BLaER1 treated with 17β-estradiol and CSF1 and Interleukin-3, amounts not matched to agents 10 nM and 100 nM (cell line): ENCODE data around the gene EMID1.

Source experiments
- H3K27ac ChIP-seq, 11 experiments: shearing (Covaris generic); formaldehyde crosslinking; 2 replicates each; pipeline ENCODE4 v1.8.1; 2022
- H3K27me3 ChIP-seq, 11 experiments: shearing (Covaris generic); formaldehyde crosslinking; 2 replicates each; pipeline ENCODE4 v1.8.1; 2022
- H3K36me3 ChIP-seq, 11 experiments: shearing (Covaris generic); formaldehyde crosslinking; 2 replicates each; pipeline ENCODE4 v1.8.1; 2022
- H3K4me1 ChIP-seq, 10 experiments: shearing (Covaris generic); formaldehyde crosslinking; 2 replicates each; pipeline ENCODE4 v1.8.1; 2022
- H3K4me2 ChIP-seq, 11 experiments: shearing (Covaris generic); formaldehyde crosslinking; 2 replicates each; pipeline ENCODE4 v1.8.1; 2022
- H3K4me3 ChIP-seq, 10 experiments: shearing (Covaris generic); formaldehyde crosslinking; 2 replicates each; pipeline ENCODE4 v1.8.1; 2022
- H3K9ac ChIP-seq, 11 experiments: shearing (Covaris generic); formaldehyde crosslinking; 2 replicates each; pipeline ENCODE4 v1.8.1; 2022
- H3K9me3 ChIP-seq, 11 experiments: shearing (Covaris generic); formaldehyde crosslinking; replicated peaks in 1 of 11; 2 replicates each; pipeline ENCODE4 v1.8.1; 2022
- H4K20me1 ChIP-seq, 11 experiments: shearing (Covaris generic); formaldehyde crosslinking; 2 replicates each; pipeline ENCODE4 v1.8.1; 2022
- Cebpa-rat ChIP-seq, 11 experiments: shearing (Covaris generic); IDR thresholded peaks; 2 replicates each; pipeline ENCODE4 v1.8.1; 2022

The EMID1 gene

GRCh38 chr22:29265305-29265704 lies 59.6 kb downstream of the EMID1 start:
- Histone ChIP-seq H3K9ac (no peak overlapping the region; a peak in 2 of 22 replicates), H4K20me1 (peaks cover 19 to 59% (median 43%) of the 10 kb centered on the region in 11 experiments), H3K4me3 (no peak overlapping the region), H3K36me3 (peaks cover 21 to 47% (median 37%) of the 10 kb centered on the region in 11 experiments; a peak in 21 of 22 replicates), H3K9me3 (no peaks in the 10 kb centered on the region), H3K27me3 (no peaks in the 10 kb centered on the region), H3K4me2 (peak overlapping the region in 8 of 11 experiments; percentile 38 to 99 (median 97); a peak in 9 of 22 replicates), H3K4me1 (peaks cover 31 to 55% (median 50%) of the 10 kb centered on the region in 10 experiments), H3K27ac (no peak overlapping the region)
- TF ChIP-seq Cebpa-rat (IDR thresholded peaks at IDR 0.05): no peak

- peaks cover 26 to 59% (median 45%) of the 10 kb centered on the region in 11 experiments for H4K20me1 ChIP-seq
- peak overlapping the region in 1 of 11 experiments; percentile 100; a peak in 1 of 22 replicates for H3K27ac ChIP-seq
- peak overlapping the region in 3 of 10 experiments; percentile 88 to 93 (median 92); a peak in 4 of 20 replicates for H3K4me3 ChIP-seq
- H3K4me2 ChIP-seq: peak overlapping the region; percentile 94 to 99 (median 97)
- peaks cover 37 to 61% (median 53%) of the 10 kb centered on the region in 10 experiments for H3K4me1 ChIP-seq
- TF ChIP-seq Cebpa-rat (IDR thresholded peaks at IDR 0.05): no peak
- no peaks in the 10 kb centered on the region for H3K9me3 ChIP-seq
- no peaks in the 10 kb centered on the region for H3K27me3 ChIP-seq
- H3K9ac ChIP-seq: peak overlapping the region in 6 of 11 experiments; percentile 99 to 100 (median 100); a peak in 9 of 22 replicates
- peaks cover 25 to 49% (median 40%) of the 10 kb centered on the region in 11 experiments for H3K36me3 ChIP-seq
Measured at GRCh38 chr22:29265929-29266328, 60.2 kb downstream of the EMID1 start.

GRCh38 chr22:29266564-29267461 lies 61.1 kb downstream of the EMID1 start:
- H3K36me3 ChIP-seq: peaks cover 34 to 58% (median 49%) of the 10 kb centered on the region in 11 experiments
- H3K4me3 ChIP-seq: peak overlapping the region; percentile 88 to 98 (median 95)
- no peaks in the 10 kb centered on the region for H3K9me3 ChIP-seq
- peaks cover 34 to 59% (median 50%) of the 10 kb centered on the region in 11 experiments for H4K20me1 ChIP-seq
- peak overlapping the region; percentile 99 to 100 (median 100) for H3K27ac ChIP-seq
- peaks cover 46 to 70% (median 62%) of the 10 kb centered on the region in 10 experiments for H3K4me1 ChIP-seq
- no peaks in the 10 kb centered on the region for H3K27me3 ChIP-seq
- H3K9ac ChIP-seq: peak overlapping the region; percentile 98 to 100 (median 100)
- H3K4me2 ChIP-seq: peak overlapping the region; percentile 94 to 99 (median 97)
- TF ChIP-seq Cebpa-rat (IDR thresholded peaks at IDR 0.05): no peak

GRCh38 chr22:29267462-29267857 lies 61.8 kb downstream of the EMID1 start:
- TF ChIP-seq Cebpa-rat (IDR thresholded peaks at IDR 0.05): no peak
- H3K36me3 ChIP-seq: peaks cover 40 to 64% (median 55%) of the 10 kb centered on the region in 11 experiments
- peak overlapping the region; percentile 99 to 100 (median 100) for H3K27ac ChIP-seq
- H3K9me3 ChIP-seq: no peaks in the 10 kb centered on the region
- H3K27me3 ChIP-seq: no peaks in the 10 kb centered on the region
- H3K9ac ChIP-seq: peak overlapping the region; percentile 98 to 100 (median 100)
- peak overlapping the region; percentile 88 to 98 (median 95) for H3K4me3 ChIP-seq
- peak overlapping the region; percentile 94 to 99 (median 97) for H3K4me2 ChIP-seq
- H4K20me1 ChIP-seq: peaks cover 41 to 63% (median 57%) of the 10 kb centered on the region in 11 experiments
- H3K4me1 ChIP-seq: peaks cover 52 to 76% (median 68%) of the 10 kb centered on the region in 10 experiments

- Histone ChIP-seq H3K9ac (peak within 1 kb of the TSS; percentile 98 to 100 (median 100)), H3K4me1 (peaks cover 57 to 76% (median 70%) of the 10 kb centered on the region in 10 experiments), H3K36me3 (peaks cover 45 to 70% (median 61%) of the 10 kb centered on the region in 11 experiments)
Measured at GRCh38 chr22:29267858-29268510, 62.3 kb downstream of the EMID1 start, which contains the start of the genes EWSR1 and RHBDD3. TSS of gene EWSR1 (plus strand) at chr22:29268268. CDS start at chr22:29268337, 69 bp downstream. TSS of gene RHBDD3 (minus strand) at chr22:29267981. CDS start at chr22:29265626, 2,355 bp downstream.

GRCh38 chr22:29268511-29269229 lies 63.0 kb downstream of the EMID1 start:
- peak overlapping the region; percentile 99 to 100 (median 100) for H3K27ac ChIP-seq
- peaks cover 53 to 66% (median 60%) of the 10 kb centered on the region in 11 experiments for H4K20me1 ChIP-seq
- H3K9ac ChIP-seq: peak overlapping the region; percentile 98 to 100 (median 100)
- peaks cover 62 to 74% (median 65%) of the 10 kb centered on the region in 10 experiments for H3K4me1 ChIP-seq
- H3K9me3 ChIP-seq: no peaks in the 10 kb centered on the region
- H3K4me2 ChIP-seq: peak overlapping the region; percentile 80 to 100 (median 97)
- H3K36me3 ChIP-seq: peaks cover 51 to 75% (median 66%) of the 10 kb centered on the region in 11 experiments
- TF ChIP-seq Cebpa-rat (IDR thresholded peaks at IDR 0.05): no peak
- H3K27me3 ChIP-seq: no peaks in the 10 kb centered on the region
- H3K4me3 ChIP-seq: peak overlapping the region; percentile 88 to 98 (median 95)

More at GRCh38 chr22:29267858-29268510, 62.3 kb downstream of the EMID1 start, which contains the start of the genes EWSR1 and RHBDD3:
- Histone ChIP-seq H3K27me3 (no peaks in the 10 kb centered on the region), H3K9me3 (no peaks in the 10 kb centered on the region), H3K27ac (peak within 1 kb of the TSS; percentile 99 to 100 (median 100)), H4K20me1 (peaks cover 46 to 63% (median 58%) of the 10 kb centered on the region in 11 experiments), H3K4me2 (peak within 1 kb of the TSS; percentile 94 to 100 (median 97)), H3K4me3 (peak within 1 kb of the TSS; percentile 88 to 98 (median 95))
- TF ChIP-seq Cebpa-rat (IDR thresholded peaks at IDR 0.05): no peak

- peaks cover 51 to 78% (median 68%) of the 10 kb centered on the region in 11 experiments for H3K36me3 ChIP-seq
- peak overlapping the region; percentile 98 to 100 (median 100) for H3K9ac ChIP-seq
- no peaks in the 10 kb centered on the region for H3K9me3 ChIP-seq
- peak overlapping the region; percentile 99 to 100 (median 100) for H3K27ac ChIP-seq
- peak overlapping the region; percentile 80 to 100 (median 97) for H3K4me2 ChIP-seq
- H3K4me3 ChIP-seq: peak overlapping the region; percentile 88 to 98 (median 95)
- H3K27me3 ChIP-seq: no peaks in the 10 kb centered on the region
- peaks cover 59 to 70% (median 62%) of the 10 kb centered on the region in 10 experiments for H3K4me1 ChIP-seq
- peaks cover 58 to 66% (median 60%) of the 10 kb centered on the region in 11 experiments for H4K20me1 ChIP-seq
- TF ChIP-seq Cebpa-rat (IDR thresholded peaks at IDR 0.05): no peak
Measured at GRCh38 chr22:29269230-29269604, 63.5 kb downstream of the EMID1 start.
